ENCODE results near the gene CAPN10.
A peak's percentile ranks its signal among the peaks of the same experiment; 100 is the strongest.

CAPN10 gene

DNA sequence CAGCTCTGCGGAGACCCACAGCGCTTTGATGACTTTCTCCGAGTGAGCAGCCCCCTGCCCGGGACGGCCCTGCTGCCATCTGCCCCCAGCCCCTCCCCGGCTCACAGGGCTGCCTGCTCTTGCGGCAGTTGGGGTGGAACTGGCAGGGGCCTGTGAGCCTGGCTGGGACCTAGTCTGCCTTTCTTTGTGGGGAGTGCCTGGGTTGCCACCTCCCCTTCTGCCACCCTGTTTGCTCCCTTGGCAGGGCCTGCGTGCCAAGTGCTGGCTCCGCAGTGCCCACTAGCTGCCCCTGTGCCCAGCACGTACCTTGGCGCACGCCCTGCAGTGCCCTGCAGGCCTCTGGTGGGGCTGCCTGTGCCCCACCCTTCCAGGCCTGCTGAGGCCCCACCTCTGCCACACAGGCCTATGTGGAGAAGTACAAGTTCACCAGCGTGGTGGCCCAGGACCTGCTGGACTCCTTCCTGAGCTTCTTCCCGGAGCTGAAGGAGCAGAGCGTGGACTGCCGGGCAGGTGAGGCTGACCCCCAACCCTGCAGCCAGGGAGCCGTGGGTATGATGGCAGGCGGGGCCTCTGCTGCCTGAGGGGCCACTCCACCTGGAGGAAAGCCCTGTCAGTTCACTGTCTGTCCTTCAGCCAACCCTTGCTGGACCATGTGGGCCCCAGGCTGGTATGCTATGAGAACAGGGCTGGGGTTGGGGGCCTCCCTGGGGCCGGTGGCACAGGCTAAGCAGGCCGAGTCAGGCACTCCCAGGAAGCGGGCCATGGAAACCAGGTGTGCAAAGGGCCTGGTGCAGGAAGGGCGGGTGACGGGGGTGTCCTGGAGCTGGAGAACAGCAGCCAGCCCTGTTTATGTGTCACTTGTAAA, 11.2 kb upstream of the CAPN10 start:
- no peak for DNase-seq

DNA sequence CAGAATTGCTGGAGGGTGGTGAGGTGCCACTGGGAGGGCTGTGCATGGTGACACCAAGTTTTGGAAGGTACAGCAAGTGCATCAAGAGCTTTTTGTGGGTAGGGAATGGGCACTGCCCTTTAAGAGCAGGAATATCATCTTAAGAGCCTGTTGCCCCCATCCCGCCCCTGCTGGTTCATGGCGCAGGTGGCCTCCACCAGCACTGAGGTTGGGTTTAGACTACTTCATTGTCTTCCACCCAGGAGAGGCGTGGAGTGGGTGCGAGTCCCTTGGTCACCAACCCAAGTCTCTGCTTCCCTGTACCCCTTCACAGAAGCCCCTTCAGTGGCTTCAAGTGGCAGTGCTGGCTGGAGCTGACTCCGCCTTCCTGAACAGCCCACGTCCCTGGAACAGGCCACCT, 10.5 kb upstream of the CAPN10 start:
- DNase-seq = no peak

DNA sequence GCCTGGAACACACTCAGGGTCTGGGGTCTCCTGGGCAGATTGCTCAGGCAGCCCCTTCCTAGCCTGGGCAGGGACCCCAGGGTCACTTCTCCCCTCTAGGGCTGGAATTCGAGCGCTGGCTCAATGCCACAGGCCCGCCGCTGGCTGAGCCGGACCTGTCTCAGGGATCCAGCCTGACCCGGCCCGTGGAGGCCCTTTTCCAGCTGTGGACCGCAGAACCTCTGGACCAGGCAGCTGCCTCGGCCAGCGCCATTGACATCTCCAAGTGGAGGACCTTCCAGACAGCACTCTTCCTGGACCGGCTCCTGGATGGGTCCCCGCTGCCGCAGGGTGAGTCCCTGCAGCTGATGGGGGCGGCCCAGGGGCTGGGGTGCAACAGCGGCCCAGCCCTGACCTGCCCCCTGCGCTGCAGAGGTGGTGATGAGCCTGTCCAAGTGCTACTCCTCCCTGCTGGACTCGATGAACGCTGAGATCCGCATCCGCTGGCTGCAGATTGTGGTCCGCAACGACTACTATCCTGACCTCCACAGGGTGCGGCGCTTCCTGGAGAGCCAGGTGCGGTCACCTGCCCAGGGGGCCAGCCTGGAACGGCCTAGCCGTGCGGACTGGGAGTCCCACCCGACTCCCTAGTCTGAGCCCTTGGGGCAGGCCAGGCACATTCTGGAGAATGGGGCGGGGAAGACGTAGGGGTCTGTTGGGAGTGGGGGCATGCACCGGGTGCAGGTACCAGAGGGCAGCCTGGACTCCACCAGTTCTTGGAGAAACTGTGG, 9.9 kb upstream of the CAPN10 start:
- DNase-seq = no peak

DNA sequence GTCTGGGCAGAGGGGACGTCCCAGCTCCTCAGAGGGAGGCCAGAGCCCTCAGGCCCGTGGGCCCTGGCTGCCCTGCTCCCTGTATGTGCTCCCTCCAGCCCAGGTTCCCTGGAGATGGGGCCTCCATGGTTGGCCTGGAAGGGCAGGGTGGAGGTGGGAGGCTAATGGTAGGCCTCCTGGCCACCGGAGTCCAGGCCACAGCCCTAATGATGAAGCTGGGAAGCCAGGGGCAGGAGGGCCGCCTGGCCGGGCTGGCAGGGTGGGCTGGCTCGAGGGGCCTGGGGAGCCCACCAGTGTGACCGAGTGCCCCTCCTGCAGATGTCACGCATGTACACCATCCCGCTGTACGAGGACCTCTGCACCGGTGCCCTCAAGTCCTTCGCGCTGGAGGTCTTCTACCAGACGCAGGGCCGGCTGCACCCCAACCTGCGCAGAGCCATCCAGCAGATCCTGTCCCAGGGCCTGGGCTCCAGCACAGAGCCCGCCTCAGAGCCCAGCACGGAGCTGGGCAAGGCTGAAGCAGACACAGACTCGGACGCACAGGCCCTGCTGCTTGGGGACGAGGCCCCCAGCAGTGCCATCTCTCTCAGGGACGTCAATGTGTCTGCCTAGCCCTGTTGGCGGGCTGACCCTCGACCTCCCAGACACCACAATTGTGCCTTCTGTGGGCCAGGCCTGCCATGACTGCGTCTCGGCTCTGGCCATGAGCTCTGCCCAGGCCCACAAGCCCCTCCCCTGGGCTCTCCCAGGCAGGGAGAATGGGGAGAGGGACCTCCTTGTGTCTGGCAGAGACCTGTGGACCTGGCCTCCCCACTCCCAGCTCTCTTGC, 9.0 kb upstream of the CAPN10 start:
- no peak for DNase-seq

DNA sequence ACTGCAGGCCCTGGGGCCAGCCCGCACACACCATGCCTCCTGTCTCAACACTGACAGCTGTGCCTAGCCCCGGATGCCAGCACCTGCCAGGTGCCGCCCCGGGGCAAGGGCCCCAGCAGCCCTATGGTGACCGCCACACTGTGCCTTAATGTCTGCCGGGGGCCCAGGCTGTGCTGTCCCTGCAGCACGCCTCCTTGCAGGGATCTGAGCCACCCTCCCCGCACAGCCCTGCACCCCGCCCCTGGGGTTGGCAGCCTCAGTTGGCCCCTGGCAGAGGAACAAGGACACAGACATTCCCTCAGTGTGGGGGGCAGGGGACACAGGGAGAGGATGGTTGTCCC, 8.5 kb upstream of the CAPN10 start:
- DNase-seq = no peak

DNA sequence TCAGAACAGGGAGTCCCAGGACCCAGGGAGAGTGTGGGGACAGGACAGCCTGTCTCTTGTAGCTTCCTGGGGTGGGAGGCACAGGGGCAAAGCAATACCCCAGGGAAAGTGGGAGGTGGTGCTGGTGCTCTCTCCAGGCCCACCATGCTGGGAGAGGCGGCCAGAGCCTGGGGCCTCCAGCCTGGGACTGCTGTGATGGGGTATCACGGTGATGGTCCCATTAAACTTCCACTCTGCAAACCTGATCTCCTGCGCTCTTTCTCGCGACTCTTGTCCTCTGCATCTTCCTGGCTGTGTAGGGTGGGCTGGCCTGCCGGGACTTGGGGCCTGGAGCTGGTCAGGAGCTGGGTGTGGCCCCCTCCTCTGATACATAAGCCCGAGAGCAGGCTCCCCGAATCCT, 8.0 kb upstream of the CAPN10 start:
- no peak for DNase-seq

DNA sequence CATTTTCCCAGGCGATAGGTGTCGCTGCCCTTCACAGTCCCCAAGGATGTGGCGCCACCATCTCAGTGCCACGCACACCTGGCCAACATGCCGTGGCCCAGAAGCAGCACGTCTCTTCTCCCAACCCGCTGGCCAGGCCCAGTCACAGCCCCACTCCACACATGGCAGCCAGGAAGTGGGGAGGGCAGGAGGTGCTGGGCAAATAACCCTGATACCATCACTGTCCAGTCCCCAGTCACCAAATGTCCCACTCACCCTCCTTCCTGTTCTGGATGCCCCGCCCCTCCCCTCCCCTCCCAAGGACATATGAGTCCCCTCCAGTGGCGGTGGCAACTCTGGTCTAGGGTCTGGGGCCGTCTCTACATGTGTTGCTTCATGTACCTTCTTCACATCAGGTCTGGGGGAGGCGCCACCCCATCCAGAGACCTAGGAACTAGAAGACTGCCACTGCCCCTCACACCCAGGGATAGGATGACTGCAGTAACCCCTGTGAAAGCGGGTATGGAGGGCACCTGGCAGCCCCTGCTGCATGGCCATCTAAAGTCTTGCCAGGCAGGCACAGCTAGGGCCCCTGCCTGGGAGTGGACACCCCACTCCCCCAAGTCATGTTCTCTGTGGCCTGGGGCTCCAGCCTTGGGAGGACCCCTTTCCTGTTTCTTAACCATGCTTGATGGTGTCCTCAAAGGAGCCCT, 7.3 kb upstream of the CAPN10 start:
- DNase-seq = no peak

DNA sequence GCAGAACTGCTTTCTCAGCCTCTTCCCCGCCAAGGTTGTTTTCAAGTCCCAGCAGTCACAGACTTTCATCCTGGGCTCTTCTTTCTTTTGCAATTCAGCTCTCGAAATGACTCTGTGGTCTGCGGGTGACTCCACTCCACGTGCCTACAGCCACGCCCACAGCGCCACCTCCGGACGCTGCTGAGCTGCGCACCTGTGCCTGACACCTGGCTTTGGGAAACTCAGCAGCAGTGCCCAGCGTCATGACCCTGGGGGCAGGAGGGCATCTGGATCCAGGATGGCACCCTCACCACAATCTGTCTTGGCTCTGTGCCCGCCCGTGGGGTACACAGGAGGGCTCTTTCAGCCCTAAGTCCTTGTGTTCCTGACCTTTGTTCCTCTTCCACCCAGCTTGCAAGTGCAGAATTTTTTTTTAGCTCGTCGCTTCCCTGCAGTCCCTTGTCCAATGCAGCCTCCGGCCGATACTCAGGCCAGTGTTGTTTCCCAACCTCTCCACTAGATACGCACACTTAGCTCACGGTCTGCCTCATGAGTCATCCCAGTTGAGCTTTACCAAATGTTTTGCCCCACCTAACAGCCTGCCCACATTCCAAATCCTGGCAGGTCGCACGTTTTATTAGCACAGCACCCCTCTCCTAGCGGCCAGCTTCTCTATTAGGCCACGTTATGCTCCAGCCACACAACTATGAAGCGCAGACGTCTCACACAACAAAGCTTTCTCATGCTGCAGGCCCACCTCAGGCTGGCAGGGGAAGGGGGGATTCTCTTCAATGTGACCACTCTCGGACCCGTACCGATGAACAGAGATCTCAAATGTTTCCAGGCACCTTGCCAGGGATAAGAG, 6.5 kb upstream of the CAPN10 start:
- DNase-seq = peak in 2 of 4 experiments; percentile 52 to 63

DNA sequence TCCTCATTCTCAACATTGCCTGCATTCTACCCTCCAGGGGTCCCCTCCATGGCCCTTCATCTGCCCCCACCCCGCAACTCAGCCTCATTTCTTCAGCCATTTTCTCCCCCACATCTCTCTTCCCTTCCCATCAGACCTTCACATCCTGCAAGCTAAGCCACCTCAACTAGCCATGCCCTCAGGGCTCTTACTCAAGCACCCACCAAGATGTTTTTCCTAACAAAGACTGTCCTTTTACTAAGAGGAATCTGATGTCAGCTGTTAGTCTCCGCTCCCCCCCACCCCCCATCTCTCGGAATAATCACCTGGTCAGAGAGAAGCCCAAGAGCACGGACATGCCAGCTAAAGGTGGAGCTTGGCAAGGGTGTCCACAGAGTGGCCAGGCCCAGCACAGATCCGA, 4.7 kb upstream of the CAPN10 start:
- no peak for DNase-seq

DNA sequence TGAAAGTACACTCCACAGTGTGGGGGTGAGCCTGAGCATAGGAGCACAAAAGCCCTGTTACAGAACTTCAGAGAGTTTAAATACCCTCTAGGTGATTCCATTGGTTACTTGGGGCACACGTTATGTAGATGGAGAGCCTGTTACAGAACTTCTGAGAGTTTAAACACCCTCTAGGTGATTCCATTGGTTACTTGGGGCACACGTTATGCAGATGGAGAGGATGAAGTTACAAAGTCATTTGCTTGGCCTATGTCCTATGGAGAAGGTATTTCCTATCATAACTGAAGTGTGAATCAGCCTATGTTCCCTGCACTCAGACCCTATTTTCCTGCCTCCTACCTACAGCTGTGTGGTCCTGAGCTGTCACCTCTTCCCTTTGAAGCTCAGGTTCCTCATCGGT, 3.8 kb upstream of the CAPN10 start:
- no peak for DNase-seq

DNA sequence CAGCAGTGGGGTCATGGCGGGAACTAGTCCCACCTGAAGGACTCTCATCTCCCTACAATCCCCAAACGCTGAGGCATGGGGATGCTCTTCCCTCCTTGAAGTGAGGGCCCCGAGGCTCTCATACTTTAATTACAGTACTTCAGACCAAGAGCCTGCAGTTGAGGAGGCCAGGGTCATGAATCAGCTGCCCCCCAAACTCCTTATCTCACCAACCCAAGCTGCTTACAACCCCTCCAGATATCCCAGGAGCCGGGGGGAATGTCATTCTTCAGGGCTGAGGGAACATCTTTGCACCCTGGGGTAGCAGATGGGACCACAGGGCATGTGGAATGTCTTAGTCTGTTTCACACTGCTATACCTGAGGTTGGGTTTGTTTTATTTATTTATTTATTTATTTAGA, 2.8 kb upstream of the CAPN10 start:
- no peak for DNase-seq

DNA sequence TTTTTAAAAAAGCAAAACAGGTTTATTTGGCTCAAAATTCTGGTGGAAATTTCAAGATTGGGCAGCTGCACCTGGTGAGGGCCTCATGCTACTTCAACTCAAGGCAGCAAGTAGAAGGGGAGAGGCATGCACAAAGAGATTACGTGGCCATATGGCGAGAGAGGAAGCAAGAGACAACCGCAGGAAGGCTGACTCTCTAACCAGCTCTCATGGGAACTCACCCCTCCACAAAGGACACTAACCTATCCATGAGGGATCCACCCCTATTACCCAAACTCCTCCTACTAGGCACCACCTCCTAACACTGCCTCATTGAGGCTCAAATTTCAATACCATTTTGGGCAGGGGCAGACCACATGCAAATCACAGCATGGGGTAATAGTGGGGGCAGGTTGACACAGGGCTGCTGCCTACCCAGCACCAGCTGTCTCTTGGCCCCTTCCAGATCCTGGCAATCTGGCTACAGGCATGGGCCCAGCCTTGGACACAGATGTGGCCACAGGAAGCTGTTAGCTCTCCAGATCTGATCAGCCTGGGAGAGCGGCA, 2.0 kb upstream of the CAPN10 start:
- no peak for DNase-seq

DNA sequence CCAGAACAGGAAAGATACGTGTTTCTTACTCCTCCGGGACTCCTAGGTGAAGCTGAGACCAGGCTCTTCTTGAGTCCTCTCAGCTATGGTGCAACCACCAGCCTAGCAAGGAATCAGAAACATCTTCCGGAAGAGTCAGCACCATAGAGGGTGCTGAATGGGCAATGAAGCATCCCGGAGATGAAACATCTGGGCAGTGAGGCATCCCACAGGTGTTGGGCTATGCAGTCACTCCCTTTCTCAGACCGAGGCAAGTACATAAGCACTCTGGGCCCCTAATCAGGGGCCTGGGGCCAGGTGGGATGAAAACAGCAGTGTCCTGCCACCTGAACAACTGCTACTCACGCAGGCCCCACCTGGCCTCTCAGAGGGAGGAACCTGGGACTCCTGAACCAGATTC, 1.4 kb upstream of the CAPN10 start:
- DNase-seq = no peak

DNA sequence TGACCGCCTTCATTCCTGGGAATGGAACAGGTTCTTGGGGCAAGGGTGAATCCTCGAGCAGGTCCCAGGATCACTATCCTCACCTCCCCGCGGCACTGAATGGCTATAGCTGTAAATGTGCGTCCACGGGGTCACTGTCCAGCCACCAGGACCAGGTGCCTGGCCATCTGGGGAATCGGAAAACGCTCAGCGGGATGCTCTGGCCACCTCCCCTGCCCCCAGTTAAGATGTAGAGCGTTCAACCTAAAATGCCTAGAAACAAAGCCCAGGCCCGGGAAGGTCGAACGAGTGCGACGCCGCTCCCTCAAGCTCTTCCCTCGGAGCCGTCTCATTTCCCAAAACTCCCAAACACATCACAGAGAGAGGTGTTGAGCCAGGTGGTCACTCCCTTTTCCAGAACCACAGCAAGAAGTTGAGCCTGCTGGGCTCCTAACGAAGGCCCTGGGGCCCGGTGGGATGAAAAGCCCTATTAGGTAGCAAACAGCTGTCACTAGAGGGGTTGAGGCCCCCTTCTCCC, 795 bp upstream of the CAPN10 start:
- no peak for DNase-seq

DNA sequence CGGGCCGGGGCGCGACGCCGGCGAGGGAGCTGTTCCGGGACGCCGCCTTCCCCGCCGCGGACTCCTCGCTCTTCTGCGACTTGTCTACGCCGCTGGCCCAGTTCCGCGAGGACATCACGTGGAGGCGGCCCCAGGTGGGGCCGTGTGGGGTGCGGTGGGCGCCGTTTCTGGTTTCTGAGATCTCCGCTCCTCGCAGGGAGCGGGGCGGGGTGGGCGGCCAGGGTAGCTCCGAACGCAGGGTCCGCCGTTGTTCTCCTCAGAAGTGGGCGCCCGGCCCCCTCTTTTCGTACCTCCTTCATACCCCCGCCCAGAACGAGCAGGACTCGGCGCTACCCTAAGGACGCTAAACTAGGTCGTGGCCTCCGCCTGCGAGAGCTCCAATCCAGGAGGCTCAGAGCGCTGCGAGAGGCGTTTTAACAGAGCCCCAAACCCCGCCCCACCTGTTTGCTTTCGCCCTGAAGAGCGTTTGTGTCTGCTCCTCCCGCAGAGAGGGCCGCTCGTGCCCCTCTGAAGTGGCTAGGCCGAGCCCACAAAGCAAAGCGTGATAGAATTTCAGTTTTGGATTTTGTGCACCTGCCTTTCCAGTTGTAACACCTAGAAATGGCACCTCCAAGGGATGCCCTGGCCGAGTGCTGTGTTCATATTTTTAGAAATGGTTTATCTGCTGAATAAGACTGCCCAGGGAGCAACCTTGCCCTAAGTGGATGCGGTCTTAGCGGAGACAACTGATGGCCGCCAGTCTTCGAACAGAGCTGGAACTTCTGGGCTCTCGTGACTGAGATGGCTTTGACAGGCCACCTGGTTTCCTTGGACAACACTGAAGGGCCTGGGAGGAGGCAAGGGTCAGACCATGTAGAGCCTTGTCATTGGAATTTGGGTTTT, 626 bp downstream of the CAPN10 start:
- peak in 2 of 4 experiments; percentile 31 to 49 for DNase-seq

DNA sequence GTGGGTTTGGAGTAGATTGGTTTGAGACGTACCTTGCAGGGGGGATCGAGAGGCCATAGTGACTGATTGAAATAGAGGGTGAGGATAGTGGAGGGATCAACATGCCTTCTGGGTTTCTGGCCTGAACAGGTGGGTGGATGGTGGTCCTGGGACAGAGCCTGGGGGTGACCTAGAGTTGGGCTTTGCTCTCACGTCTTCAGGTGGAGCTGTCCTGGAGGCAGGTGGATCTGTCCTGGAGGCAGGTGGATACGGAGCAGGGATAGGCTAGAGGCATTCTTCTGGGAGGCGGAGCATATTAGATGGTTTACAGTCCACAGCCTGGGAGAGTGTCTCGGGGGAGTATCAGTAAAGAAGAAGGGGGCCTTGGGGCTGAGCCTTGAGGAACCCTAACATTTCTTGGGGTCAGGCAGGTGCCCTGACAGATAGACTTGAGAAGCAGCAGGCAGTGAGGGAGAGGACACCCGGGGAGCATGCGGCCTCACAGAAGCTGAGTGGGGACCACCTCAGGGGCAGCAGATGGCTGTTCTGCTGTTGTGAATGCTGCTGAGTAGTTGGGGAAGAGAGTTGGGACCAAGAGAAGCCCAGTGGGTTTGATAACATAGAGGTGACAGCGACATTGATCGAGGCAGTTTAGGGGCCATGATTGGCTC, 1.6 kb downstream of the CAPN10 start:
- DNase-seq = no peak

DNA sequence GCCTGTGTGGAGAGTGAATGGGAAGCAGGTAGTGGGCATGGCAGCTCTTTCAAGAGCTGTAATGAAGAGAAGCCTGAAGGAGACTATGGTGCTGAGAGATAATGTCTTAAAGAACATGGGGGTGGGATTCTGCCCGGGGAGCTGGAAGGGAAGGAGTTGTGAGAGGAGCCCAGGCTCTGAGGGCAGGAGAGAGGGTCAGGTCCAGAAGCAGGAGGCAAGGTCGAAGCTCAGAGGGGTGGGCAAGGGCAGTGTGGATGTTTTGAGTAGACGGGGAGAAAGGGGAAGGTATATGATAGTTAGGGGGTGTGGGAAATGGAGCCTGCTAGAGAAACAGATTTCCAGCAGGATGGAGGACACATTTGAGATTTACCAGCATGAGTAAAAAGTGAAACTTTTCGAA, 2.1 kb downstream of the CAPN10 start:
- DNase-seq = no peak

DNA sequence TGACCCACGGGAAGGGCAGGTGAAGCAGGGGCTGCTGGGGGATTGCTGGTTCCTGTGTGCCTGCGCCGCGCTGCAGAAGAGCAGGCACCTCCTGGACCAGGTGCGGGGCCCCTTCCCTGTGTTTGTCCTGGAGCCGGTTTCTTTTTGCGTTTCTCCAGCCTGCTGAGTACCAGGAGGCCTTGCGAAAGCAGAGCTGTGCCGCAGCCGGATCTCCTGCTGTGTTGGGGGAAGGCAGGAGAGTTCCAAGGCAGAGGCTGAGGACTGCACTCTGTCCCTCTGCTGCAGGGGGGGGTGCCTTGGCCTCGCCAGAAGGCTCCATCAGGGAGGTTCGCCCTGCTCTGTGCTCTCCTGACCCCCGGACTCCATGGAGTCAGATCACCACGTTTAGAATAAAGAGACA, 2.8 kb downstream of the CAPN10 start:
- DNase-seq = no peak

DNA sequence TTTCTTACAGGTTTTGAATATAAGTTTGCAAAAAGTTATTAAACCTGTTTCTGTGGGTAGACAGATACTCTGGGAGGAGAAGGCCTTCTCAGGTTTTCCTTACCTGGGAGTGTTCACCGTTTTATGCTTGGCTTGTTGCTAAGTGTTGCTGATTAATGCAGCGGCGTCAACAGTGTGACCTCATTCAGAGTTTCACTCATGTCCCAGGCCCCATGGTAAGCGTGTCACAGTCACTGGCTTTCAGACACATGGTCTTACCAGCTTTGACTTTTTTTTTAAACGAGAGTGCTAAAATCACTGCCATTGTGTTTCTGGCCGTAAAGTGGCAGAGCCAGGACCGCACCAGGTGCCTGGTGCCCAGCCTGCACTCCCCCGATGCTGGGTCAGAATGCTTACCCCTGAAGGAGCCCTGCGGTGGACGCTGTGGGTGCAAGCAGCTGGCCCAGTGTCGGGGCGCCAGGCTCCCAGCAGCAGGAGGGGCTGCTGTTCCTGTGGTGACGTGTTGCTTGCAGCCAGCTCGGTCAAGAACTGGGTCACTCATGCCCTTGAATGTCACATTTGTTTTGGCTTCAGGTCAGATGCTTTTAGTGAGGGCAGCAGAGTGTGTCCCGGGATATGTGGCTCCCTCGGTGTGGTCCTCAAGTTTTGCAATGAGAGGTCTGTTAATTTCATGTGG, 3.5 kb downstream of the CAPN10 start:
- DNase-seq = no peak
